ENCODE results near the gene FGD5. TPM values are rescaled to one million over a fixed set of nuclear protein-coding genes. Genes with fewer than 3 reads are reported as not detected.

Gene FGD5
- total RNA-seq, 1 donor from 2014 or later, result 15.3 TPM

DNA sequence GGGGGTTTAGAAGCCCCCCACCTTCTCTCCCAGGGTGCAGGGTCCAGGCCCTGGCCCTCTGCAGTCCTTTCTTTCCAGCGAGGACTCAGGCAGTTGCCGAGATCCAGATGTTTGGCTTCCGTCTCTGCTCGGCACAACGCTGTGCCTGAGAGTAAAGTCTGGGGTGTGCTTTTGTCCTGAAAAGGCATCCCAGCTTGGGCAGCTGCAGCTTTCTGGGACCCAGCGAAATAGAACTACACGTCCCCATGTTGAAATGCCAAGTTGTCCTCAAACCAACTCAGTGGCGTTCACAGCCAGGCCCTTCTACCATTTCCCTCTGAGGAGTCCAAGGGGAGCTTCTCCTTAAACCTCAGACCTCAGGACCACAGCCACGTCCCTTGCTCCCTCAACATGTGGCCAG, 23.1 kb downstream of the FGD5 start:
- no peak overlapping the region for H3K4me3 Mint-ChIP-seq
- H3K27me3 Mint-ChIP-seq, result peaks cover 52% of the 10 kb centered on the region
- no peaks in the 10 kb centered on the region for H3K36me3 Mint-ChIP-seq
- no peak overlapping the region for H3K27ac Mint-ChIP-seq
- TF ChIP-seq, protein P1, sequence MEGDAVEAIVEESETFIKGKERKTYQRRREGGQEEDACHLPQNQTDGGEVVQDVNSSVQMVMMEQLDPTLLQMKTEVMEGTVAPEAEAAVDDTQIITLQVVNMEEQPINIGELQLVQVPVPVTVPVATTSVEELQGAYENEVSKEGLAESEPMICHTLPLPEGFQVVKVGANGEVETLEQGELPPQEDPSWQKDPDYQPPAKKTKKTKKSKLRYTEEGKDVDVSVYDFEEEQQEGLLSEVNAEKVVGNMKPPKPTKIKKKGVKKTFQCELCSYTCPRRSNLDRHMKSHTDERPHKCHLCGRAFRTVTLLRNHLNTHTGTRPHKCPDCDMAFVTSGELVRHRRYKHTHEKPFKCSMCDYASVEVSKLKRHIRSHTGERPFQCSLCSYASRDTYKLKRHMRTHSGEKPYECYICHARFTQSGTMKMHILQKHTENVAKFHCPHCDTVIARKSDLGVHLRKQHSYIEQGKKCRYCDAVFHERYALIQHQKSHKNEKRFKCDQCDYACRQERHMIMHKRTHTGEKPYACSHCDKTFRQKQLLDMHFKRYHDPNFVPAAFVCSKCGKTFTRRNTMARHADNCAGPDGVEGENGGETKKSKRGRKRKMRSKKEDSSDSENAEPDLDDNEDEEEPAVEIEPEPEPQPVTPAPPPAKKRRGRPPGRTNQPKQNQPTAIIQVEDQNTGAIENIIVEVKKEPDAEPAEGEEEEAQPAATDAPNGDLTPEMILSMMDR (conservative IDR thresholded peaks at IDR 0.05), result no peak
- no peak for DNase-seq (ENCODE audit: extremely low spot score, unreplicated experiment)
- H3K4me1 Mint-ChIP-seq (ENCODE audit: unreplicated experiment), result peaks cover 37% of the 10 kb centered on the region
- no peaks in the 10 kb centered on the region for H3K9me3 Mint-ChIP-seq

DNA sequence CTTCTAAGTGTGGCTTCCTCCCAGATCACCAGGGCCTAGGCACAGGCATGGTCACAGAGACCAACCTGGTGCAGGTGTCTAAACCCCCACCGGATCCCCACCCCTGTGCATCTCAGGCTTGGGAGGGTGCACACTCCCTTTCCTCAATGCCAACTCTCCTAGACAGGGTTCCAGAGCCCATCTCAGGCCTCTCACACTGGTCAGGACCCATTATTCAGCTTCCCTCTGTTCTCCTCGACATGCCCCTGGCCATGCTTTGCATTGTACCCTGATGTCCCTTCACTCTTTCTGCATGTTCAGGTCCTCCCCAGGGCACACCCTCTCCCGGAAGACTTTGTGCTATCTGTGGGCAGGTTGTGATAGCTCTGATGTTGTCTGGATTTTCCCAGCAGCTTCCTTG, 23.5 kb downstream of the FGD5 start:
- H3K27ac Mint-ChIP-seq, result no peak overlapping the region
- H3K4me3 Mint-ChIP-seq, result no peak overlapping the region
- TF ChIP-seq, protein P1 (conservative IDR thresholded peaks at IDR 0.05), result no peak
- no peaks in the 10 kb centered on the region for H3K36me3 Mint-ChIP-seq
- H3K27me3 Mint-ChIP-seq, result peaks cover 53% of the 10 kb centered on the region
- no peak for DNase-seq (ENCODE audit: extremely low spot score, unreplicated experiment)
- peaks cover 37% of the 10 kb centered on the region for H3K4me1 Mint-ChIP-seq (ENCODE audit: unreplicated experiment)
- H3K9me3 Mint-ChIP-seq, result no peaks in the 10 kb centered on the region

DNA sequence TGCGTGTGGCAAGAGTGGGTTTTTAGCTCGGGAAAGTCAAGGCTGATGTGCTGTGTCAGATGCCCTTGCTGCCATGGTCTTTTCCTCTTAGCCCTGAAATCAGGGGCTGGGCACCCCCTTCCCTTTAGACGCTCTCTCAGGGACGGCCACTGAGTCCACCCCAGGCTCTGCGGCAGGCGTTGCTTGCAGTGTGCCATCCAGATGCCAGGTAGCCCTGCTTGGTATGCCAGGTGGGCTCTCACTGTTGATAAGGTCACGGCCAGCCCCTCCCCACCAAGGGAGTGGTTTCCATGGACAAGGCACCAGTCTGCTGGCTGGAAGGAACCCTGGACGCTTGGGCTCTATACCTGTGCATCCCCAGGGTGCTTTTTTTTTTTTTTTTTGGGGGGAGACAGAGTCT, 24.6 kb downstream of the FGD5 start:
- no peak overlapping the region for H3K27ac Mint-ChIP-seq
- peaks cover 54% of the 10 kb centered on the region for H3K27me3 Mint-ChIP-seq

DNA sequence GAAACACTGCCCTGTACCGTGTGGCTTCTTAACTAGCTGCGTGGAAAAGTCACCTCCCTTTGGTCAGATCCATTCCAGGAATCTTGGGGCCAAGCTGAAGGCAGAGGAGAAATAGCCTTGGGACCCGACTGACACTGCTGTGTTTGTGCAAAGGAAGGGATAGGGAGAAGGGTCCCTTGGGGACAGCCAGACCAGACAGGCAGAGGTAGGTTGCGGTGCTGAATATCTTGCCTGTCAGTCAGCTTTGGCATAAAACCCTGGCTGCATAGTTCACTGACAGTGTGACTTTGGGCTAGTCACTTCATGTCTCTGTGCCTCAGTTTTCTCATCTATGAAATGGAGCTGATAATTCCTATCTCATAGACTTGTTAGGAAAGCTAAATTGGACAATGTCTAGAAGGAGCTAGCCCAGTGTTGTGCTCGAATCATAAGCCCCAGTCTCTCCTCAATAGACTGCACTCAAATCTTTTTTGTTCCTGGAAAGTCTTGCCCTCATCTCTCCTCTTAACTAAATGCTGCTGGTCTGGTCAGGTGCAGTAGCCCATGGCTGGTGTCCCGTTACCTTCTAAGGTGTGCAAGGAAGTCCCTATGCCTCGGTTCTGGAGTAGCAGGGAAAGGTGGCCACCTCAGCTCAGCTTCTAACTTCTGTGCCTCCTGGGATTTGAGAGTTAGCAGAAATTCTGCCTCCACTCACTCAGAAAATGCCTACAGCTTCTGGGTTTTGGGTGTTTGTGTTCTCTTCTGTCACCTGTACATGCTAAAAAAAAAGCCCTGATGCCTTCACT, 25.8 kb downstream of the FGD5 start:
- H3K27ac Mint-ChIP-seq, result no peak overlapping the region
- no peaks in the 10 kb centered on the region for H3K36me3 Mint-ChIP-seq
- no peaks in the 10 kb centered on the region for H3K9me3 Mint-ChIP-seq
- H3K4me3 Mint-ChIP-seq, result no peak overlapping the region
- DNase-seq (ENCODE audit: extremely low spot score, unreplicated experiment), result no peak
- TF ChIP-seq, protein P1 (conservative IDR thresholded peaks at IDR 0.05), result no peak
- peaks cover 21% of the 10 kb centered on the region for H3K4me1 Mint-ChIP-seq (ENCODE audit: unreplicated experiment)
- peaks cover 45% of the 10 kb centered on the region for H3K27me3 Mint-ChIP-seq

More for the DNA sequence above, 24.6 kb downstream of the FGD5 start:
- Mint-ChIP-seq H3K36me3 (no peaks in the 10 kb centered on the region), H3K4me1 (ENCODE audit: unreplicated experiment) (peaks cover 33% of the 10 kb centered on the region), H3K4me3 (no peak overlapping the region), H3K9me3 (no peaks in the 10 kb centered on the region)
- DNase-seq (ENCODE audit: extremely low spot score, unreplicated experiment), result no peak
- TF ChIP-seq, protein P1 (conservative IDR thresholded peaks at IDR 0.05), result no peak

DNA sequence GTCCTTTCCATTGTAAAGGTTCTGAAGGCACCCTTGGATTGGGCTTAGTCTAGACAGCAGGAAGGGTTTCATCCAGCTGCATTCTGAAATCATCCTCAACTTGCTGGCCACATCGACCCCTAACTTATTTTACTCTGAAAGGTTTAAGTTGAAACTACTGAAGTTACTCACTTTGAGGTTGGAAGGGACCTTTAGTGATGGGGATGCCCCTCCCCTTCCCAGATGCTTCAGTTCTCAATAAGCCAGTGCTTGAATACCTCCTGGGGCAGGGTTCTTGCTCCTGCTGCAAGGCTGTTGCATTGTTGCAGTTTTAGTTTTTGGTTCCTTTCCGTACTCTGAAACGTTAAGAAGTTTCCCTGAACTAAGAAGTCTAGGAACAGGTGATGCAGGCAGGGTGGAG, 26.4 kb downstream of the FGD5 start:
- no peaks in the 10 kb centered on the region for H3K36me3 Mint-ChIP-seq
- peaks cover 46% of the 10 kb centered on the region for H3K27me3 Mint-ChIP-seq
- no peak overlapping the region for H3K27ac Mint-ChIP-seq
- no peak overlapping the region for H3K4me3 Mint-ChIP-seq
- peaks cover 21% of the 10 kb centered on the region for H3K4me1 Mint-ChIP-seq (ENCODE audit: unreplicated experiment)
- no peaks in the 10 kb centered on the region for H3K9me3 Mint-ChIP-seq
- no peak for DNase-seq (ENCODE audit: extremely low spot score, unreplicated experiment)
- TF ChIP-seq, protein P1 (conservative IDR thresholded peaks at IDR 0.05), result no peak

Measured in type B pancreatic cell (in vitro differentiated cells).